Dermis microvascular lymphatic vessel endothelial cell (primary cell): ENCODE measurements around the gene TTN. TPM values are rescaled to one million over a fixed set of nuclear protein-coding genes. Genes with fewer than 3 reads are reported as not detected.

ENCODE experiments used
- DNase-seq, 2 donors: peaks; one replicate each; pipeline versions ENCODE4 v3.0.0 to v3.0.0-alpha.2; 2010; ENCODE audit warnings: low read depth in 2 of 2
- total RNA-seq: library from RNA; depleted of rRNA; stranded (reverse); fragments of >200 nt; gene quantifications from 2 replicates; pipeline ENCODE4 v1.2.1, GENCODE V29; 2014

TTN gene
- total RNA-seq, 1 donor from 2014 or later = 1.7 TPM

DNA sequence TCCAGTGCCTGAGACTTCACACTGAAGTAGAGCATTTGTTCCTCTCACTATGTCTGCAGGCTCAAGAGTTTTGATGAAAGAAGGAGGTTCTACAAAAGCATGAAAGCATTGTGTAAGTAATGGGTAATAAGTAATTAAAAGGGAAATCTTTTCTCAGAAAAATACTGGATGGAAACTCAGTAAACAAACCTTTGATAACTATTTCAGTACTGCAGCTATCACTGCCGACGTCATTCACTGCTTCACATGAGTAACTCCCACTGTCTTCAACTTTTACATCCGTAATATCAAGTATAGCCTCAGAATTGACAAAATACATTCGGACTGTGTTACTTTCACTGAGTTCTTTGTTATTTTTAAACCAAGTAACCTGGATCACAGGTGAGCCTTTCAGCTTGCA, 72.7 kb downstream of the TTN start:
- no peak for DNase-seq

DNA sequence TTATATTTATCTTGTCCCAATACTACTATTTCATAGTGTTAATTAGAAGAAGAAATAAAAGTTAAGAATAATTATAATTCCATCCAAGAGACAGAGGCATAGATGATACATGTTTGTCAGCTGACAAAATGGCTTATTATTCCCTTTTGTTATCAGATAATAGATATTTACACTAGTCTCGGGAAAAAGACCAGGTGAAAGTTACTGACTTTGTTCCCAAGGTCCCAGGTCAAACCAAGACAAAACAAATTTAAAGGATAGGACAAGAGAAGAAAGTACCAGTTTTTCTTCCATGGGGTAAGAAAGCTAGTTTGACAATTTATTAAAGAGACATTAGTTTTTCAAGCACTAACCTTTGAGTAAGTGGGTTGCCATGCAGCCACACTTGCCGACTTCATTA, 73.2 kb downstream of the TTN start:
- DNase-seq = no peak

DNA sequence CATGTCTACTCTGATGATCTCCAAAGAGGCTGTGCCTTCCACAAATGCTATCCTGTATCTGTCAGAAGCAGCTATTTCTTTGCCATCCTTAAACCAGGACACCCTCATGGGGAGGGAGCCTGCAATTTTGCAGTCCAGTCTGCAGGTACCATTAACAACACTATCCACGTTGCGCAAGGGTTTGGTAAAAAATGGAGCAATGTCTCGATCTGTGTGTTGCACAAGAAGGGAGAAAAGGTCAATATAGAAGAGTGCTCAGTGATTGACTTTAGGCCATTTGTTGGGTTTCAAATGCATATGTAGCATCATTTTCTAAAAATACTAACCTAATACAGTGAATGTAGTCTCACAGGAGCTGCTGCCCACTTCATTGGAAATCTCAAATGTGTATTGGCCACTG, 74.3 kb downstream of the TTN start:
- no peak for DNase-seq

DNA sequence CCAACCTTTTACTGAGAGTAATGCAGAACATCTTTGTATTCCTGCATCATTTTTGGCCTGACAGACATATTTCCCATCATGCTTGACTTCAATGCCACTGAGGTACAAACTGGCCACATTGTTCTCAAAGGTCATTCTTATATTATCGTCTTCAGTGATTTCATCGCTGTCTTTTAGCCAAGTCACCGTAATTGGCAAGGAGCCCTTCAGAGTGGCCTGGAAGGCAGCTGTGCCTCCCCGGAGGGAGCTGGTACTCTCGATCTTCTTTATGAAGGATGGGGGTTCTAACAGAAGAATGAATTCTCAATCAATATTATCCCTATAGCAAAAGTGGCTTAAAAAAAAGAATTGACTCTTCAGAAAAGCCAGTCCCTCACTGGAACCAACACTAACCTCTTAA, 75.9 kb downstream of the TTN start:
- DNase-seq = no peak

DNA sequence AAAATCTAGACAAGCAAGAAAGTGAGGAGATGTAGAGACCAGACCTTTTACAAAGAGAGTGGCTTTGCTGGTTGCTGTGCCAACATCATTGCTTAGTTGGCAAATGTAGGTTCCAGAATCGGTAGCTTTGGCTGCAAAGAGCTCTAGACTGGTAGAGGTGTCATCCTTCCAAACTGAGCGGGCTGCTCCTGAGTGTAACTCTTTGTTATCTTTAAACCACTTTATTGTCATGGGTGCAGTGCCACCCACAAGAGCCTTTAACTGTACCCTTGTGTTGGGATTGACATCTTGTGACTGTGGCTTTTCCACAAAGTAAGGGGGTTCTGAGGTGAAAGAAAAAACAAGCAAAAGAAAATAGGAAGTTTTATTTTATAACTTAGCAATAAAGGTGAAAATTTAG, 77.2 kb downstream of the TTN start:
- no peak for DNase-seq

DNA sequence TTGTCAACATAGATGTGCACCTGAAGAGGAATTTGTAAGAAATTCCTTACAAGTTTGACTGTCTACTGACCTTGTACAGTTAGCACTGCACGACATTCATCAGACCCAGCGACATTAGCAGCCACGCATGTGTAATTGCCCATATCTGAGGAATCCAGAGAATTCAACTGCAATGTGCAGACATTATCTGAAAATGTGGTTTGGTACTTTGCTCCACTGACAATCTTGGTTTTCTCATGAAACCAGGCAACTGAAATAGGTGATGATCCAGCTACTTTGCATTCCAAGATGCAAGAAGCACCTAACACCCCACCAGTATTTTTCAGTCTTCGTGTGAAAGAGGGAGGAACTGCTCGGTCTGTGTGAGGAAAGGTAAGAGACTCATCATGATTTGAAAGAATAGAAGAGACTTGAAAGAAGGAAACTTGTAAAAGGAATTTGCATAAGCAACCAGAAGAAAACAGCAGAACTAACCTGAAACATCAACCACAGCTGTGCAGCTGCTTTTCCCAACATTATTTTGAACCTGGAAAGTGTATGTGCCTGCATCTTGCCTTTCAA, 83.4 kb downstream of the TTN start:
- DNase-seq = no peak

DNA sequence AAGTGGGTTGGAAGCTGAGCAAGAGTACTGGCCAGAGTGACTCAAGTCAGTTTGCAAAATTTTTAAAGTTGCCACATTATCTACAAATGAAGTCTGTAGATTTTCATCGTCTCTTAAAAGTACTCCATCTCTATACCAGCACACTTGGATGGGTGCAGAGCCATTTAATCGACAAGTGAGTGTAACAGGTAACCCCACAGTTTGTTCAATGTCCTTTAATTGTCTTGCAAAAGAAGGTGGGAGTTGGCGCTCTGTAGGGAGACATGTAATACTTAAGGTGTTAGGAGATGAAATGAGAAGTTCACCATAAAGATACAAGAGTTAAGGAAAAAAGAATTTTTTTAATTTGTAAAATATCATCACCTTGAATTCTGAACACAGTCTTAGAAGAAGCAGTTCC, 84.9 kb downstream of the TTN start:
- no peak for DNase-seq

DNA sequence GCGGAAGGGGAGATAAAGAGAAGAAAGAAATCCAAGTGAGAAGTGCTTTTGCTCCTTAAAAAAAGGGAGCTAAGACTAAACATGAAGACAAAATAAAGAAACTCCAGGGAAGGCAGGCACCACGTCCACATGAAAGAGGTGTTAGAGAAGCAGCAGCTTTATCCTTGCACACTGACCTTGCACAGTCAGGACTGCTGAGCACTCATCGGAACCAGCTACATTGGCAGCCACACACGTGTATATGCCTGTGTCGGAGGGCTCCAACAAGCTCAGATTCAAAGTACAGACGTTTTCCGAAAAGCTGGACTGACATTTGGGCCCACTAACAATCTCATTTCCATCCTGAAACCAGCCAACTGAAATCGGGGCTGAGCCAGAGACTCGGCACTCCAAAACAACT, 88.2 kb downstream of the TTN start:
- DNase-seq = no peak

DNA sequence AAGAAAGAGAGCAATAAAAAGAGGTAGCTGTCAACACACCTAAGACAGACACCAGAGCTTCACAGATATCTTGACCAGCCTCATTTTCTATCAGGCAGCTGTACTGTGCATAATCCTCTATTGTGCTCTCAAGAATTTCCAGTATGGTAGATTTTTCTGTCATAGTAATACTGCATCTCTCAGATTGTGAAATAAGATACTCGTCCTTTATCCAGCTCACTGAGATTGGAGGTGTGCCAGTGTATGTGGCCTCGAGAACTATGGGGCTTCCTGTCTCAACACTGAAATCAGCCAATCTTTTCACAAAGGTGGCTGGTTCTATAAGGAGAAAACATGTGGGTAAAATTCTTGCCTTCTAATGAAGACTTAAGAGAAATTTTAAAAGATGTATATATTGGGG, 88.9 kb downstream of the TTN start:
- DNase-seq = no peak

DNA sequence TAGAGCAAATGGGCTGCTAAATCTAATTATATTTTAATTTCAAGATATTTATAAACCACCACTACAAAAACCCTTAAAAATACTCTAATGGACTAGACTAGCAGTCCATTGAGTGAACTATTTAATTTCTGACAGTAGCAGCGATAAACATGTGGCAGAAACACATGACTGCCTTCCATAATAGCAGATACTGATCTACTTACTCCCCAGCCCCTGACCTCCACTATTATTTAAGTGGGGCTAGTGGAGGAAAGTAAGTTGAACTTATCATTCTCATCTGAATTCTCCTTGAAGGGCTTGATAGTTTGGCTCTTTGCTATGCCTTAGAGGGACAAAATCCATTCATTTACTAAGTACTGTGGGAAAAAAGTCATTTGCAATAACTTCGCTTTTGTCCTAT, 90.8 kb downstream of the TTN start:
- no peak for DNase-seq

DNA sequence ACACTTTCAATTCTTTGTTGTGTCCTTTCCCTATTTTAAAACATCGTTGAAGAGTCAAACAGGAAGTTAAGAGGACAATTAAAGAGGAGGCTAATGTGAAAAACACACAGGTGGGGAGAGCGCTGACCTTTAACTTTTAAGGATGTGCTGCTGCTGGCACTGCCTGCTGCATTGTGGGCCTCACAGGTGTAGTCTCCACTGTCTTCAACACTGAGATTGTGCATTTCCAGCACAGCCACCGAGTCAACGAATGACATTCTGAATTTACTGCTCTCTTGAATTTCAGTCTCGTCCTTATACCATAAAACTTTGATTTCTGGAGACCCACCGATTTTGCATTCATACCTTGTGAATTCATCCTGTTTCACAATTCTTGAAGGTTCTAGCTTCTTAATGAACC, 91.9 kb downstream of the TTN start:
- DNase-seq = no peak

DNA sequence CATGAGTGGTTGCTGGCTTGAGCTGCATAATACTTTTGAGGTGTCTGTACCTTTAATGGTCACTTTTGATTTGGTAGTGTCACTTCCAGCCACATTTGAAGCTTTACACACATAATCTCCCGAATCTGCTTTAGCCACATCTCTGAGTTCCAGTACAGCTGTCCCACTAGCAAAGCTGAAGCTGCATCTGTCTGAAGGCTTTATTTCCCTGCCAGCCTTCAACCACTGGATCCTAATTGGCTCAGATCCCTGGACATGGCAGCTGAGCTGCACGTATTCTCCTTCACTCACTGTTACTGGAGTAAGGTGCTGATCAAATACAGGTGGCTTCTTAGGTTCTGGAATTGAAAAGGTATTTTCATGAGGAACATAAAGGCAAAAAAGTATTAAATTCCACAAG, 99.7 kb downstream of the TTN start:
- no peak for DNase-seq

DNA sequence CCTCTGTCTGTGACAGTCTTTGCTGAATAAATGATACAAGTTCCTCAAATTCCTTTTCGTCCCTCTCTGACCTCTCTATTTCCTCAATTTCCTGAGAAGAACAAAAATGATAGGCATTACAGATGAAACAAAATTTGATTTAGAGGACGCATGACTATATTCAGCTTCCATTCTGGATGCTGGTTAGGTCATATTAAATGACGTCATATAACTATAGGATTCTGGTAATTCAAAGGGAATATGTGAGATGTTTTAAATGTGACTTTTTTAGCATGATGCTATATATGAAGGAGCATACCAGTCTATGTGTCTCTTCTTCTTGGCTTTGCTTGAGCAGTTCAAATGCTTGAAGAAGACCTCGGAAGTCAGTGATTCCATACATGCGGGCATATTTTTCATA, 102.3 kb downstream of the TTN start:
- DNase-seq = no peak

DNA sequence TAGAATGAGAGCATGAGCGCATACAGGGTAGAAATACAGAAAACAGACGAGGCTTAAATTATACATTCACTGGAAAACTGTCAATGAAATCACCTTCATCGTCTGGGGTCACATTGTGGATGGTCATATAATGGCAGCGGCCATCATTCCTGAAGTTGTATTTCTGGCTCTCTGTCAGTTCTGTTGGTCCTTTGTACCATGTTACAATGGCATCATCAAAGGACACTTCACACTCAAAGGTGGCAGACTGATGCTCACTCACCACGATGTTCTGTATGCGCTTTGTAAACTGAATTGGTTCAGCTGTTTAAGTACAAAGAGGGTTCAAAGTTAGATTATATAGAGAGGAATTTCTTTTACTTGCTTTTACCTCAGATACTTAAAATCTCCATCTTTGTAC, 104.9 kb downstream of the TTN start:
- DNase-seq = no peak

DNA sequence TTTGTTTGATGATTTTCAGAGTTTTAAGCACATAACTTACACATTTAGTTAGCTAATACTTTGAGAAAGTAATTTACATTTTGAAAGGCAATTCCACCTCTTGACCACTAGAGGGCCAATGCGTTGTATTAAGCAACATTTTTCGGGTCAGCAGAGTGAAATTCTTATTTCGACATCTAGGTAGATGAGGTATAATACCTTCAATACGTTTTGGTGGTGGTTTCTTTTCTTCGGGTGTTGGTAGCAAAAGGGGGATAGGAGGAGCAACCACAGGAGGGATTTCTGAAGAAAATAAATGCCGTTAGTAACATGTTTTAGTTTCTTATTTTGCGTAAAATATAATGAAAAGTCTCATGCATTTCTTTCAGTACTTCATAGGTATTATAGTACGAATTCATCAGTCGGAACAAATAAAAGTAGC, 106.3 kb downstream of the TTN start:
- DNase-seq = peak; percentile 15 to 37

DNA sequence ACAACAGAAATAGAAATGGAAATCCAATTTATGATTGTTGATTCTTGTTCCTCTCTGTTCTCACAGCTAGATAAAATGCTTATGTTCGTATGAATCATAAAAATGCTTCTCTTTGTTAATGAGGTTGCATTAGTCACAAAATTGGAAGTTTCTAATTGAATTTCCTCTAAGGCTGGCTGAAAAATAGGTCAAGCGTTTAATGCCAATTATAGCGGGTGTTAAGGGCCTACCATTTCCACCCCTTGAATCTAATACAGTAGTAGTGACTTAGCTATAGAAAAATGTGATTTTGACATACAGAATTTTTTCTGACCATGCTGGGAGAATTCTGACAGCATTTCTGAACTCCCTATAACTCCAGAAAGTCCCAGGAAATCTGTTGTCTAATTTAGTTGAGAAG, 107.1 kb downstream of the TTN start:
- DNase-seq = no peak

DNA sequence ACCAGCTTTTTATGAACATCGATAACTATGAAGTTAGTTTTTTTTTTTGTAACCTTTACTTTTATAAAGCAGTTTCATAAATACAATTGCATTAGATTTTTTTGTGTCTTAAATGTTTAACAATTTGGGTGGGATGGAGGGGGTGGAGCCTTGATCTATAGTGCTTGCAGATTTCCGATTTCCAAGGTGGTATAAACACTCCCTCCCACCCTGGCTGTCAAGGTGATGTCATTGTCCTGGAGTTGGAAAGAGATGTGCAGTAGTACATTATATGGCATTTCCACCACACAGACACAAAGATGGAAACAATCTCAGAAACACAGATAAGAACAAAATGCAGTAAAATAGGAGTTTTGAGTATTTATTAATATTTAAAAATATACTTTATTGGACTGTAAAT, 114.4 kb downstream of the TTN start:
- DNase-seq = no peak

DNA sequence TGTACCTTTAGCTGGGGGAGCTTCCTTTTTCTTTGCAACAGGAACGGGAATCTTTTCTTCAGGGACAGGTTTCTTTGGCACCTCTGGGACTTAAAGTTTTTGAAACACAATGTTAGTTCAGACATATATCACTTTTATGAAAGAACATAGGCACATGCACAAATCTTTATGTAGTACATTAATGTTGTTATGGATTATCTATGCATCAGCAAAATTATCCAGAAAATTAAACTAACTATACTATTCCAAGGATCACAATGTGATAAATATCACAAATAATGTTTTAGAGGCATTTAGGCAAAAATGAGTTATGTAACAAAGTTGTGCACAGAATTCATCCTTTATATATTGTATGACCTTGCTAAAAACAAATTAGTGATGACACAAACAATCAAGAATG, 117.4 kb downstream of the TTN start:
- no peak for DNase-seq

DNA sequence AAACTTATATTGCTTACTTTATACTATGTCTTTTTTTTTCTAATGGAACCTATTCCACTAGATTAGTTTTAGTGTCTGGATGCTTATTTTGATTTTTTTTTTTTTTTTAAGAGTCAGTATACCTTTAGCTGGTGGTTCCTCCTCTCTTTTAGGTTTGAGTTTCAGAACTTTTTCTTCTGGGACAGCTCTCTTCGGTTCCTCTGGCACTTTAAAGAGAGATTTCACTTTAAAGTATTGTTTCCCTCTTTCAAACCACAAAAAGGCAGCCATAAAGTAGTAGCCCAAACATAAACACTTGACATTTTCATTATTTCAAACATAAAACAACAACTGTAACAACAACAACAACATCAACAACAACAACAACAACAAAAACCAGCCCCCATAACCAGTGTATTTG, 123.3 kb downstream of the TTN start:
- no peak for DNase-seq

DNA sequence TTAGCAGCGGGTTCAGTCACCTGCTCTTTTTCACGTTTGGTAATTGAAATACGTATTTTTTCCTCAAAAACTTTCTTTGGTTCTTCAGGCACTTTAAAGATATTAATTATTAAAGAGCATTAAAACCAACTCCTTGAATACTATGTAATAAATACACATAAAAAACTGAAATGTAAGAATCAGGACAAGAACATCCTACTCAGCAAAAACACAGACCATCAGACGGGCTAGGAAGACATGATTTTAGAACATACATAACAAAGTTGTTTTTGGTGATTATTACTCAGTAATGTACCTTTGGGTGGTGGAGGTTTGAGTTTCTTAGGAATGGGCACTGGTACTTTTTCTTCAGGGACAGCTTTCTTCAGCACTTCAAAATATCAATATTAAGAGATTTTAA, 126.1 kb downstream of the TTN start:
- no peak for DNase-seq

DNA sequence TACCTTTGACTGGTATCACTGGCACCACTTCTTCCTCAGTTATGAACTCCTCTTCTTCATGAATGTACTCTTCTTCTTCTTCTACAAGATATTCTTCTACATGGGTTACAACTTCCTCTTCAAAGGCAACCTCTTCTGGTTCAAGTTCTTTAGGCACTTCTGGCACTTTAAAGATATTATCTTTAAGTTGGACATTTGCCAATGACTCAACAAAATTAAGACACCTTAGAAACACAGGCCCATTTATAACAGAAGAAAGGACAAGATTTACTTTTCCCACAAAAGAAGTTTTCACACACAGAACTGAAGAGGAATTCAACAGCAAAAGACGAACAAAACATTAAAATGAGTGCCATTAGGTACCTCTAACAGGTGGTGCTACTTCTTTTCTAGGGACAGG, 127.3 kb downstream of the TTN start:
- no peak for DNase-seq

DNA sequence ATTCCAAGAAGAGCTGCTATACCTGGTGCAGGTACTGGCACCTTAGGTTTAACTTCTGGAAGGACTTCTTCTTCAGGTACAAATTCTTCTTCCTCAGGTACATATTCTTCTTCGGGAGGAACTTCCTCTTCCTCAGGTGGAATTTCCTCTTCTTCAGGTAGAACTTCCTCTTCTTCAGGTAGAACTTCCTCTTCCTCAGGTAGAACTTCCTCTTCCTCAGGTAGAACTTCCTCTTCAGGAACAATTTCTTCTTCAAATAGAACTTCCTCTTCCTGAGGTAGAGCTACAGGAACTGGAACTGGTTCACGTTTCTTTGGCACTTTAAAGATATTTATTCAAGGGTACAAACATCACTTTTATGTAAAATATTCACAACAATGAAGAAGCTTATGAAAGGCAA, 129.6 kb downstream of the TTN start:
- no peak for DNase-seq

DNA sequence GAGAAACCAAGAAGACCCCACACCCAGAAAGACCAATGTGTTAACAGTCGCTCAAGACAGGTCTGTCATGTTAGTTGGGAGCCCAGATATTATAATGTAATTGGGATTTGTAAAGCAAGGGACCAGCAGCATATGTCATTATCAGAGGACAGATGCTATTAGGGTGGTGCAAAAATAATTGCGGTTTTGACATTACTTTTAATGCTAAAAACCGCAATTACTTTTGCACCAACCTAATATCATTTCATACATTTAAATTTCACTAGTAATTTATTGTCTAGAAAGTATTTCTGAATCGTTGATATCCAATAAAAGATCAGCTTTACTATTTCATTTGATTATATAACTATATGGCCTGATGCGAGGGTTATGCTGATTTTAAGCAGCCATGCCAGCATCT, 131.2 kb downstream of the TTN start:
- DNase-seq = no peak

DNA sequence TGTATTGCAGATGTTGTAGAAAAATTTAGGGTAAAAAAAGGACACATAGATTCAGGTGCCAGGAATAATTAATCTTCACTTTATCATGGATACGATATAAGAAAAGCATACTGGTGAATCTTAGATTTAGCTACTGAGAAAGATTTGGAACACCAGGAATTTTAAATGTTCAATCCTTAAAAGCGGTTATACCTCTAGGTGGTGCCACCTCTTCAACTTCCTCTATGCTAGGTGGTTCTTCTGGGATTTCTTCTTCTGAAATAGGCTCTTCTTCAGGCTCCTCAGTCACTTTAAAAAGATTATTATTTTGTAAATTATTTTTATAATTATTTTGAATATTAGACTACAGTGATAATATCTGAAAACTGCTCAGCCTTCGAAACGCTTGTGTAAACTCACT, 133.1 kb downstream of the TTN start:
- DNase-seq = no peak

DNA sequence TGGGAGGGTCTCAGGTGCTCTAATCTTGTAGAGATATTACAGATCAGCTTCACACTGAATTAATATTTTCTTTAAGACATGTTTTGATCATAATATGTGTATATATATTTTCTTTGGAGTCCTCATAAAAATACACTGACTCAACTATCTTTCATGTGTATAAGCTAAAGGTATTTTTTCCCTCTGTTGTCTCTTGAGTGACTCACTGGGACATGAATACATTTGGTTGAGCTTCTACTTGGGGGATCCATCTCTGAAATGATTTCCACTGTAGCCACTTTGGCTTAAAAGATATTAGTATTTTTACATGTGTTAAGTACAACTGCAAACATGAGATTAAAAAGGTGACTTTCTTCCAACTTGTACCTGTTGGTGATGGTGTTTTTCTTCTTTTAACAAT, 140.8 kb downstream of the TTN start:
- DNase-seq = no peak
